ENCODE data around the gene KIRREL1. TPM values are rescaled to one million over a fixed set of nuclear protein-coding genes. Genes with fewer than 3 reads are reported as not detected.

The KIRREL1 gene
- total RNA-seq (2014; rRNA removed; shearing (Covaris generic)) = 83.9 and 123 TPM in 2 replicates

DNA sequence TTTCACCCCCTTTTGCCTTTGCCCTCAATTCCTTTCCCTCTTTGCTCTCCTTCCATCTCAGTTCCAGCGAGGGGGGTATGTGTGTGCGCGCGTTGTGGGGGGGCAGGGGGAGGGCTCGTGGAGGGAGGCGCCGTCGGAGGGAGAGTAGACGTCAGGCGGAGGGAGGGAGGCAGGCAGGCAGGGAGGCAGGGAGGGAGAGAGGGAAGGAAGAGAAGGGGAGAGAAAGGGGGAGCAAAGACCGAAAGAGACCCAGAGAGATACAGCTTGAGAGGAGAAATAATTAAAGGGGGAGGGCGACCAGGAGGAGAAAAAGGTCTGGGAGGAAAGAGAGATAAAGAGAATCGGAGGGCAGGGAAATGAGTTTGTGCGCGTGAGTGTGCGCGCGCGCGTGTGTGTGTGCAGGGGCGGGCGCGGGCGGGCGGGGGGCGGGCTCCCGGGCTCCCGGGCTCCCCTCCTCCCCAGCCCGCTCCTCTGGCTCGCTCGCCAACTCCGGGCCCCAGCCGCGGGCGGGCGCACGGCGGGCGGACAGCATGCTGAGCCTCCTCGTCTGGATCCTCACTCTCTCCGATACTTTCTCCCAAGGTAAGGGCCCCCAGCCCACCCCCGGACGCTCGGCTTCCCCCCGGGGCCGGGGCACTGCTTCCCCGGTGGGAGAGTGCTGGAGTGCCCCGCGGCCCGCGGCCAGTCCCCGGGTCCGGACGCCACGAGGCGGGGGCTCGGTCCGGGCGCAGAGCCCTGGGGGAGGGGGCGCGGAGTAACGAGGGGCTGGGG lies at the start of gene KIRREL1:
KIRREL1 (plus strand) TSS at position 499 of the 771 bp plus-strand sequence; CDS start at position 531, 32 bp downstream.
- Histone ChIP-seq H3K9me3 (replicated peaks) (no peaks in the 10 kb centered on the region), H3K27ac (peak within 1 kb of the TSS; percentile 83), H3K27me3 (replicated peaks) (0 out of 2 replicates have a peak, but pooled peaks cover 3% of the 10 kb centered on the region), H3K4me1 (replicated peaks) (peaks cover 25% of the 10 kb centered on the region), H3K4me3 (peak within 1 kb of the TSS; percentile 85), H3K36me3 (peaks cover 33% of the 10 kb centered on the region)
- DNase-seq (ENCODE audit: low read depth in 1 of 2, low spot score in 2 of 2) = peak; percentile 80 to 86

DNA sequence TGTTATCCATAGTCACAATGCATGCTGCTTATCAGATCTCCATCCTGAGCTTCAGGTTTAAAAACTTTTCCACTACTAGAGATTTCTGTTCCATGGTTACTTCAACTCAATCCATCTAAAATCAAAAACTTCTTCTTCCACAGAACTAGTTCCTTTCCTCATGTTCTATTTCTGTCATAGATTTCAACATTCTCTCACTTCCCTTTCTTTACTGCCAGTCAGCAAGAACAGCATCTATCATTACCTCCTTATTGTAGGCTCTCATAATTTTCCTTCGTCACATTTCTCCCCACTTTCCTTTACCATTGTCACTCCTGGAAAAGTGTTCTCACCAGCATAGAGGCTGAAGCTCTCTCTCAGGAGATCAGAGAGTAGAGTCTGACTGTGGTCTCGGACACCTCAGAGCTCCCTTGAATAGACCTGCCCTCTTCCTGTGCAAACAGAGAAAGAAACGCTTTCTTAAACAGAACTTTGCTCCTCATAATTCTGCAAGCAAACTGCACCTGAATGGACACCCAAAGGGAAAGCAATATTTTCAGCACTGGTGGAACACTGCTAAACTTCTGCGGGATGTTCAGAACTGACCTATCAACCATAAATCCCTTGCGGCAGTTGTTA lies 48.7 kb upstream of the KIRREL1 start:
- H3K27me3 ChIP-seq (replicated peaks) = no peaks in the 10 kb centered on the region; the same call in 1 of the 2 replicates
- H3K4me3 ChIP-seq = no peak overlapping the region
- H3K36me3 ChIP-seq = no peaks in the 10 kb centered on the region
- H3K9me3 ChIP-seq (replicated peaks) = no peaks in the 10 kb centered on the region
- no peak overlapping the region for H3K27ac ChIP-seq
- no peaks in the 10 kb centered on the region for H3K4me1 ChIP-seq (replicated peaks)
- no peak for DNase-seq (ENCODE audit: low read depth in 1 of 2, low spot score in 2 of 2)

DNA sequence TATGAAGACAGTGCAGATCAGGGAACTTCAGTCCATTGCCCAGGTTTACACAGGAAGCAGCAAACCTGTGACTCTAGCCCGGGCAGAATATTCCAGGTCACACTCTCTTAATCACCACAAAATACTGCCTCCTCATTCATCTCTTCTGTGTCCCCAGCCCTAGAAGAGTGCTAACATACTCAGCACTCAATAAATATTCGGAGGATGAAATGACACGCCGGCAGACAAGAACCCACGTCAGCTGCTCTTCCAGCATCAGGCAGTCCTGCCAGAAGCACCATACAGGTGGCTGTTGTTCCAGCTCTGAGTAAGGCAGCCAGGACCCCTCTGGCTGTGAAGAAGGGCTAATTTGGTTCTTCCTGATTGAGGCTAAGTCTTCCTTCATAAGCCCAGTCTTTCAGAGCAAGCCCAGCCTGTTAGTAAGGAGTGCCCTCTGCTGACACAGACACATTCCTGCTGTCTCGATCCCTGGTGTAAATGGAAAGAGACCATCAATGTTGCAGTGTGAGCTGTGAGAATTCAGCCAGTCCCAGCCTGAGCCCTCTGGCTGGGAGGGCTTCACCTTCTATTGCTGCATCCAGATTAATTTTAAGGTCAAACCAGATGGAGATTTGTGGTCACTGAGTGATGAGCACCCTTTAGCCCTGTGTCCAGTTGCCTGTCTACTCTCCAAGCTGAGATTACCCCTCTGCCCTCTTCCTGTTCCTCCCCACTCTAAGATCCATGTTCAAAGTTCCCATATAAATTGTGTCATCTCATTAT lies 45.0 kb upstream of the KIRREL1 start:
- no peaks in the 10 kb centered on the region for H3K4me1 ChIP-seq (replicated peaks)
- H3K36me3 ChIP-seq = no peaks in the 10 kb centered on the region
- H3K4me3 ChIP-seq = no peak overlapping the region
- no peaks in the 10 kb centered on the region for H3K9me3 ChIP-seq (replicated peaks)
- H3K27ac ChIP-seq = no peak overlapping the region
- DNase-seq (ENCODE audit: low read depth in 1 of 2, low spot score in 2 of 2) = no peak
- peaks cover 17% of the 10 kb centered on the region for H3K27me3 ChIP-seq (replicated peaks)

DNA sequence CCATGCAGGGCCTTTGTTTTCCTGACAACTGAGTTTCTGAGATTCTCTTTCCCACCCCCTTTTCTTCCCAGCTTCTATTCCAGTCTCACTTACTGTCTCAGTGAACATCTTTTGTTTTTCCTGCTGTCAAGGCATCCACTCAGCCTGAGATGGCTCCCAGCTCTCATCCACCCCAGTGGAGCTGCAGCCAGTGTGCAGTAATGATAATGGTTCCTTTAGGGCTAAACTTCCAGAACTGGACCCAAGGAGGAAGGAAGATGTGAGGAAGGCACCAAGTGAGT lies 44.4 kb upstream of the KIRREL1 start:
- peaks cover 17% of the 10 kb centered on the region for H3K27me3 ChIP-seq (replicated peaks)
- H3K4me1 ChIP-seq (replicated peaks) = no peaks in the 10 kb centered on the region

DNA sequence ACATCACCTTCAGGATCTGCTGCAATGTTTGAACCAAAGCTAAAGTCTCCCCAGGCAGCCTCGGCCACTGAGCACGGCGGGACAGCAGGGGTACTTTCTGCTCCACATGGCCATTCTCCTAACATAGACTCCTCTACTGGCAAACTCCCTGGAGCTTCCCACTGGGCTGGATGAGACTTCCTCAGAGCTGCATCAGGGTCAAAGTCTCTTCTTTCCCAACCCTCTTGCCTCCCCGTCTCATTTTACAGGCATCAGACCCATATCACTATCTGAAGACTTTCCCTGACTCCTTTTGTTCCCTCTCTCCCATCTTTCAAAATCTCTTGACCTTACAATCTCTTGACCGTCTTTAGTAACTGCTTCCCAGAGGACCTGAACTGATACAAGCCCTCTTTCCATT lies 42.2 kb upstream of the KIRREL1 start:
- Histone ChIP-seq H3K36me3 (no peaks in the 10 kb centered on the region), H3K4me3 (no peak overlapping the region), H3K27ac (no peak overlapping the region), H3K9me3 (replicated peaks) (no peaks in the 10 kb centered on the region), H3K27me3 (replicated peaks) (peaks cover 17% of the 10 kb centered on the region), H3K4me1 (replicated peaks) (no peaks in the 10 kb centered on the region)
- no peak for DNase-seq (ENCODE audit: low read depth in 1 of 2, low spot score in 2 of 2)

More for the DNA sequence above, 44.4 kb upstream of the KIRREL1 start:
- Histone ChIP-seq H3K27ac (no peak overlapping the region), H3K36me3 (no peaks in the 10 kb centered on the region), H3K4me3 (no peak overlapping the region), H3K9me3 (replicated peaks) (no peaks in the 10 kb centered on the region)
- no peak for DNase-seq (ENCODE audit: low read depth in 1 of 2, low spot score in 2 of 2)

DNA sequence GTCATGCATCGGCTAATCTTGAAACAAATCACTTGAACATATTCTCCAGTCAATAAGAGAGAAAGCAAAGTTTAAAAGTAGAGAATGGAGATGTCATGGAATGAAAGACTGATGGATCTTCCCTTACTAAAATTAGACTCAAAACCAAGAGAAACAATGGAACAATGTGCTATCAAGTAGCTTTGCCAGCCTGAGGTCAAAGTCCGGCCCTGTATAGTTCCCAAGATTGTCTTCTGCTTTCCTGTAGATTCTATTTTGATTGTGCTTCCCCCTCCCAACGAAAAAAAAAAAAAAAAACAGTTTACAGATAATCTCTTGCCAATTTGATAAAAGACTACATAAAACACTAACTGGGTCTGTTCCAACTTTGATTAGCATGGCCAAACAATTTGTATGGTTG lies 40.8 kb upstream of the KIRREL1 start:
- no peak overlapping the region for H3K27ac ChIP-seq
- H3K4me1 ChIP-seq (replicated peaks) = no peaks in the 10 kb centered on the region
- H3K9me3 ChIP-seq (replicated peaks) = no peaks in the 10 kb centered on the region
- no peak for DNase-seq (ENCODE audit: low read depth in 1 of 2, low spot score in 2 of 2)
- H3K36me3 ChIP-seq = no peaks in the 10 kb centered on the region
- no peak overlapping the region for H3K4me3 ChIP-seq
- H3K27me3 ChIP-seq (replicated peaks) = peaks cover 24% of the 10 kb centered on the region

DNA sequence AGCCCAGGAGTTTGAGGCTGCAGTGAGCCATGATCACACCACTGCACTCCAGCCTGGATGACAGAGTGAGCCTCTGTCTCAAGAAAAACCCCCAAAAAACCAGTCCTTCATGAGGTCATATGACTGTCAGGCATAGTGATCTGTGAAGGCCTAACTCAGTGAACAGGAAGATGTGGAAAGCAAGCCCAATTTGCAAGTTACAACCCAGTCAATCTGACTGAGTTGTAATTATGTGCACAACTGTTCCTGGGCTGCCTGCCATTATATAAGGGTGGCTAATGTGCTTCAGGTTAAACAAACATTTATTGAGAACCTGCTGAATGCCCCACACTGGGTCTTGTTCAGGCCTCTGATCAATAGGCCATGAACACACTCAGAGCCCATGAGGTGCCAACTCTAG lies 38.2 kb upstream of the KIRREL1 start:
- DNase-seq (ENCODE audit: low read depth in 1 of 2, low spot score in 2 of 2) = no peak
- no peaks in the 10 kb centered on the region for H3K36me3 ChIP-seq
- H3K4me1 ChIP-seq (replicated peaks) = no peaks in the 10 kb centered on the region
- H3K9me3 ChIP-seq (replicated peaks) = no peaks in the 10 kb centered on the region
- peaks cover 26% of the 10 kb centered on the region for H3K27me3 ChIP-seq (replicated peaks)
- H3K27ac ChIP-seq = no peak overlapping the region
- H3K4me3 ChIP-seq = no peak overlapping the region

DNA sequence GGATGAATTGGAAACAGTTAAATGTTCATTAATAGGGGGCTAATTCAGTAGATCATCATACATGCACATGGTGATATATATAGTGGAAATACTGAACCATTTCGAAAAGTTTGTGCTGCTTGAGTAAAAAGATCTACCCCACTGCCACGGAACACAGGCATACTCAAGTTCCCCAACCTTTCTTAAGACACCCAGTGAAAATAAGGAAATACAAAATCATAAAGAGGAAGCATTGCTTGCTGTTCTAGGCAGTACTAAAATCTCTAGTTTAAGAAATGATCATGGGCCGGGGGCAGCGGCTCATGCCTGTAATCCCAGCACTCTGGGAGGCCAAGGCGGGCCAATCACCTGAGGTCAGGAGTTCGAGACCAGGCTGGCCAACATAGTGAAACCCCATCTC lies 37.6 kb upstream of the KIRREL1 start:
- no peaks in the 10 kb centered on the region for H3K36me3 ChIP-seq
- peaks cover 26% of the 10 kb centered on the region for H3K27me3 ChIP-seq (replicated peaks)
- H3K9me3 ChIP-seq (replicated peaks) = no peaks in the 10 kb centered on the region
- no peak for DNase-seq (ENCODE audit: low read depth in 1 of 2, low spot score in 2 of 2)
- H3K27ac ChIP-seq = no peak overlapping the region
- no peaks in the 10 kb centered on the region for H3K4me1 ChIP-seq (replicated peaks)
- H3K4me3 ChIP-seq = no peak overlapping the region

DNA sequence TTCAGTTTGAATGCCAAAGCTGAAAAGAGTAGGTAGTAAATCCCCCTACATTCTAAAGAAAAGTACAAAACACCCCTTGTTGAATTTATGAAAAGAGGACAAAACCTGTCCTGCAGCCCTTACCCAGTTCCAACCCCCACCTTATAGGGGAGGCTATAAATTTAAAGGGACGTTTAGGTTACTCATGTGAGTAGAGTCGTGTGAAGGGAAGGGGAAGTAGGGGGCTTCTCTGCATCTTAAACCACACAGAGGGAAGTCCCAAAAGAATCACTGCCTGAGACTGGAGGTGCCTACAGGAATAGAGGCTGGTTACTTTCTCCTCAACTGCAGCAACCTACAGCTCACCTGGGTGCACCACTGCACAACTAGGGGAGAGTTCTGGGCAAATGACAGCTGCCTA lies 36.7 kb upstream of the KIRREL1 start:
- Histone ChIP-seq H3K27ac (no peak overlapping the region), H3K27me3 (replicated peaks) (peaks cover 22% of the 10 kb centered on the region)

DNA sequence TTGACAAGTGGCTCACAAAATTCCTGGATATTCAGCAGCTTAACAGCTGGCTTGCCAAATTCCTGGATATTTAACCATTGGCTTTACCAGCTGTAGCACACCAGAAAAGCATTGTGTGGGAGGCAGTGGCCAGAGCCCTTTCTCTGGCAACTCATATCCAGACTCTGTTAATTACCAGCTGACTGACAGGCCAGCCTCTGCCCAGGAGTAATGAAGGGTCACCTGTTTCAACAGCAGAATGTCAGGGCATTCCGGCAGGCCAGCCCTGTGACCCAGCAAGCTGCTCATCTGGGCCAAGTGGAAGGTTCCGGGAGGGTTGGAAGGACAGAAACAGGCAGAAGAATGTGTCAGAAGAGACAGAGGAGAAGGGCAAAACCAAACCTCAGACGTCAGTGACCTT lies 35.2 kb upstream of the KIRREL1 start:
- Histone ChIP-seq H3K9me3 (replicated peaks) (no peaks in the 10 kb centered on the region), H3K4me1 (replicated peaks) (0 out of 2 replicates have a peak, but pooled peaks cover 5% of the 10 kb centered on the region), H3K4me3 (no peak overlapping the region), H3K36me3 (no peaks in the 10 kb centered on the region), H3K27me3 (replicated peaks) (peaks cover 12% of the 10 kb centered on the region), H3K27ac (no peak overlapping the region)
- no peak for DNase-seq (ENCODE audit: low read depth in 1 of 2, low spot score in 2 of 2)

More for the DNA sequence above, 36.7 kb upstream of the KIRREL1 start:
- H3K4me3 ChIP-seq = no peak overlapping the region
- H3K4me1 ChIP-seq (replicated peaks) = no peaks in the 10 kb centered on the region
- no peaks in the 10 kb centered on the region for H3K36me3 ChIP-seq
- DNase-seq (ENCODE audit: low read depth in 1 of 2, low spot score in 2 of 2) = no peak
- H3K9me3 ChIP-seq (replicated peaks) = no peaks in the 10 kb centered on the region

DNA sequence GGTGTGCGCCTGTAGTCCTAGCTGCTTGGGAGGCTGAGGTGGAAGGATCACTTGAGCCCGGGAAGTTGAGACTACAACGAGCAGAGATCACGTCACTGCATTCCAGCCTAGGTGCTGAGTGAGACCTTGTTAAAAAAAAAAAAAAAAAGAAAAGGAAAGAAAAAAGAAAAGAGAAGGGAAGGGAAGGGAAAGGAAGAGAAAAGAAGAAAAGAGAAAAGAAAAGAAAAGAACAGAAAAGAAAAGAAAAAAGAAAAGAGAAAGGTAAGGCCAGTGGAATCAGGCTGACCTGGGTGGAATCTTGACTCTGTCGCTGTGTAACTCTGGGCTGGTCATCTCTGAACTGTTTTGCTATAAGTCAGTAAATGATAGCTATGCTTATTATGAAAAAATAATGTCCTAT lies 33.7 kb upstream of the KIRREL1 start:
- no peaks in the 10 kb centered on the region for H3K36me3 ChIP-seq
- H3K9me3 ChIP-seq (replicated peaks) = no peaks in the 10 kb centered on the region
- H3K4me3 ChIP-seq = no peak overlapping the region
- H3K27ac ChIP-seq = no peak overlapping the region
- DNase-seq (ENCODE audit: low read depth in 1 of 2, low spot score in 2 of 2) = no peak
- peaks cover 14% of the 10 kb centered on the region for H3K27me3 ChIP-seq (replicated peaks)
- 0 out of 2 replicates have a peak, but pooled peaks cover 5% of the 10 kb centered on the region for H3K4me1 ChIP-seq (replicated peaks)

DNA sequence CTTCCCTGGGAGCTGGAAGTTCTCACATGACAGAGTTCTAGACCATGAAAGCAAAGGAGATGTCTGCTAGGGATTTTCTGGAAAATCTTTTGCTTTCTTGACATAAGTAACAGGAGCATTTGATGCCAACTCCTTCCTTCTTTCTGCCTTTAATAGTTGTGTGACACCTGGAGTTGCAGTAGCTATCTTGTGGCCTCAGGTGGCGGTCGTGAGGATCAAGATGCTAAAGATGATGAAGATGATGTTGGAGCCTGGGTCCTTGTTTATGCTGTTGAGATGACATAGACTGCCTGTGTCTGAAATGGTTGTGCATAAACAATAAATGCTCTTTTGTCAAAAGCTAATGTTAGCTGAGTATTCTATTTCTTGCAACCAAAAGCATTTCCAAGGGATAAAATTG lies 32.7 kb upstream of the KIRREL1 start:
- no peak for DNase-seq (ENCODE audit: low read depth in 1 of 2, low spot score in 2 of 2)
- Histone ChIP-seq H3K27me3 (replicated peaks) (peaks cover 14% of the 10 kb centered on the region), H3K9me3 (replicated peaks) (no peaks in the 10 kb centered on the region), H3K4me3 (no peak overlapping the region), H3K36me3 (no peaks in the 10 kb centered on the region), H3K27ac (no peak overlapping the region), H3K4me1 (replicated peaks) (0 out of 2 replicates have a peak, but pooled peaks cover 5% of the 10 kb centered on the region)

DNA sequence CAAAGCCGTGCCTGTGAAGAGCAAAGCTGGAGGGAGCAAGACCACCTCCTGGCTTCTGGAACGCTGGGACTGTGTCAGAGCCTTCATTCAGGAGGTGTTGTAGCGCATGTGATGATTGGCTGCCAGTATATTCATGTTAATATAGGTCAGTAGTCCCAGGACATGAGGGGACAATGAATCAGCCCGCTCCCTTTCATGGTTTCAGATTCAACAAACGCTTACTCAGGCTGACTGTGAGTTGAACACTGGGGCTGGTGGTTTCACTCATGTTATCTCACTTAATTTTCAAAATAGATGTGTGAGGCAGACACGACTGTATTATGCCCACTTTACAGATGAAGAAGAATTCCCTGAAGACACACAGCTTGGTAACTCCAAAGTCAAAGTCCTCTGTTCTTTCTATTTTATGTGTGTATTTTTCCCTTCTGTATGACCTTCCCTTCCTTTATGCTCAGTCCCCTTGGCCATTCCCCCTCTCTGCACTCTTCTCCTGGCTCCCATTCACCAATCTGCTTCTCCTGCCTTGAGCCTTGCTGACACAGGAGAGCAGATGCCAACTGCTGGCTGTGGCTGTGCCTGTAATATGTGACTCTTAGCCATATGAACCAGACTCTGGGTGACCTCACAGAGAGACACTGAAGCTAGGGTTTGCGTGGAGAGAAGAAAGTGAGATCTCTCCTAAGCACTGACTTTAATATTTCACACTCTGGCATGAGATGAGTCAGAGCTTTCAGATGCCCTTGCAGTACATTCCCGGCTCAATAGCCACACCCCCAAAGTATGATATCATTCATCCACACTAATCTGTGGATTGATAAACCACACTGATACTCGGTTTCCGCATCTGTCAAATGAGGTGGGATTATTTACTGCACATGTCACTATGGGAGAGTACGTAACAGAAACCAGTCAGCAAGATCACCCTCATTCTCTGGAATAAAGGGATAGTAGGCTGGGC lies 31.4 kb upstream of the KIRREL1 start:
- peak in 1 of 2 experiments; percentile 18 for DNase-seq (ENCODE audit: low read depth in 1 of 2, low spot score in 2 of 2)

More for the DNA sequence above, 31.4 kb upstream of the KIRREL1 start:
- no peaks in the 10 kb centered on the region for H3K36me3 ChIP-seq
- H3K27ac ChIP-seq = no peak overlapping the region
- no peaks in the 10 kb centered on the region for H3K9me3 ChIP-seq (replicated peaks)
- H3K4me3 ChIP-seq = no peak overlapping the region
- peaks cover 7% of the 10 kb centered on the region; the same call in 1 of the 2 replicates for H3K27me3 ChIP-seq (replicated peaks)
- H3K4me1 ChIP-seq (replicated peaks) = 0 out of 2 replicates have a peak, but pooled peaks cover 5% of the 10 kb centered on the region
